ENCODE data around the gene ECE1.

Gene ECE1

GRCh38 chr1:21244154-21244553 lies 46.1 kb downstream of the ECE1 start:
- ChIA-PET POLR2A (no interaction called here), CTCF (interaction anchor here (1.2 to 3.2 kb wide), 7 partner anchors 8 to 336 kb away, joined by 3 to 22 read pairs (median 5); no protein-coding TSS in a partner anchor)
- Histone ChIP-seq H3K4me3 (ENCODE audit: control insufficient read depth in 1 of 7, extremely low read depth in 1 of 7, insufficient read depth in 4 of 7, low read depth in 2 of 7, low read length in 6 of 7) (no peak overlapping the region), H3K36me3 (ENCODE audit: control insufficient read depth in 4 of 4, insufficient read depth in 4 of 4, low read length in 3 of 4) (no peaks in the 10 kb centered on the region), H3K9me3 (ENCODE audit: control extremely low read depth in 1 of 5, control insufficient read depth in 4 of 5, insufficient read depth in 2 of 5, low read depth in 1 of 5, low read length in 4 of 5) (peaks cover 0 to 1% (median 0%) of the 10 kb centered on the region in 5 experiments), H3K27me3 (replicated peaks in 2 of 5; ENCODE audit: control insufficient read depth in 4 of 5, insufficient read depth in 5 of 5, low read length in 4 of 5) (no peaks in the 10 kb centered on the region), H3K27ac (ENCODE audit: insufficient read depth in 1 of 2, low read depth in 1 of 2, low read length in 2 of 2, poor library complexity in 1 of 2, severe bottlenecking in 2 of 2) (no peak overlapping the region), H3K4me1 (ENCODE audit: control extremely low read depth in 1 of 4, control insufficient read depth in 4 of 4, insufficient read depth in 4 of 4, low read length in 3 of 4) (no peaks in the 10 kb centered on the region)
- no peak for DNase-seq
- 98% methylated on average over 10 of the region's 10 CpGs for WGBS (ENCODE audit: insufficient coverage)

DNA sequence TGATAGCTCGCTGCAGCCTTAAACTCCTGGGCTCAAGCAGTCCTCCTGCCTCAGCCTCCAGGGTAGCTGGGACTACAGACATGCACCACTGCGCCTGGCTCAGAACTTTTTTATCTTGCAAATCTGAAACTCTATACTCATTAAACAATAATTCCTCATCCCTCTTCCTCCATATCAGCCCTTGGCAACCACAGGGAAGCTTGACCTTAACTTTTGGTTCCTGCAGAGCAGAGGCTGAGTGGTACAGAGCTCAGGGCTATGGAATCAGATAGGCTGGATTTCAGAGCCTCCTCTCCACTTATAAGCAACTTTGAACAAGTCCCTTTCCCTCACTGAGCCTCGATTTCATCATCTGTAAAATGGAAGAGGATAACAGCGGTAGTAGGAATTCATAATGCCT lies 47.4 kb downstream of the ECE1 start:
- POLR2A ChIA-PET, result no interaction called here
- CTCF ChIA-PET, result interaction anchor here (0.7 to 3.5 kb wide), 6 partner anchors 9 to 126 kb away, joined by 3 to 11 read pairs (median 6); no protein-coding TSS in a partner anchor
- Histone ChIP-seq H3K4me3 (ENCODE audit: control insufficient read depth in 1 of 7, extremely low read depth in 1 of 7, insufficient read depth in 4 of 7, low read depth in 2 of 7, low read length in 6 of 7) (no peak overlapping the region), H3K27ac (ENCODE audit: insufficient read depth in 1 of 2, low read depth in 1 of 2, low read length in 2 of 2, poor library complexity in 1 of 2, severe bottlenecking in 2 of 2) (no peak overlapping the region), H3K9me3 (ENCODE audit: control extremely low read depth in 1 of 5, control insufficient read depth in 4 of 5, insufficient read depth in 2 of 5, low read depth in 1 of 5, low read length in 4 of 5) (peaks cover 0 to 1% (median 0%) of the 10 kb centered on the region in 5 experiments), H3K27me3 (replicated peaks in 2 of 5; ENCODE audit: control insufficient read depth in 4 of 5, insufficient read depth in 5 of 5, low read length in 4 of 5) (no peaks in the 10 kb centered on the region), H3K4me1 (ENCODE audit: control extremely low read depth in 1 of 4, control insufficient read depth in 4 of 4, insufficient read depth in 4 of 4, low read length in 3 of 4) (no peaks in the 10 kb centered on the region), H3K36me3 (ENCODE audit: control insufficient read depth in 4 of 4, insufficient read depth in 4 of 4, low read length in 3 of 4) (no peaks in the 10 kb centered on the region)
- WGBS (ENCODE audit: insufficient coverage), result 100% methylated on average over 2 of the region's 4 CpGs
- DNase-seq, result no peak

DNA sequence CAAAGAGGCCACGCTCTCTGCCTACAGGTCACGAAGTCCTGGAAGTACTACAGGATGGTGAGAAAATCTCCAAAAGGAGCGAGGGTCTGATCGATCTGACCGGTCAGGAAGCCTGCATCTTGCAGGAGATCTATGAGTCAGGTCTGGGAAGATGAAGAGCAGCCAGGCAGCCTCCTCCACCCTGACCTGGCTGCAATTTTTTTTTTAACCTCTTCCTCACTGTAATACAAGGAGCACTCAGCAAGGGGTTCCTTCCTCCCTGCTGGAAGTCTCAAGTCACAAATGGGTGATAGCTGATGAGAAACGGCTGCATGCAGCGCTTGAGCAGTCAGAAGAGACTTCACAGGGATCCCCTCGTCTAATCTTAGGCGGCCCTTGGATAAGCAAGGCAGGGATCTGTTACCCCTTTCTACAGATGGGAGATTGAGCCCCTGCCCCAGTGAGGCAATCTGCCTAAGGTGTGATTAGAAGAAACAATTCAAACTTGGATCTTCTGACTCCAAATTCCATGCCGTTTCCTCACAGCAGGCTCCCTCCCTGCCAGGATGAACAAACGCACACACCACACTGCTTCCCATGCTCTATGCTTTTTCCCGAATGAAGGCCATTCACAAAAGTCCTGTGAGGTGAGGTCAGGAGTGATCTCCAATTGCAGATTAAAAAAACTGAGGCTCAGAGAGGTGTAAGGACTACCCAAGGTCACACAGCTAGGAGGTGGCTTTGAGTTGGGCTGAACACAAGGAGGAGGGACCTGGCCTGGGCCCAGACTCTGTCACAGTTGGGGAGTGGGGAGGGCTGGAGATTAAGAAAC lies 48.3 kb downstream of the ECE1 start:
- no peak overlapping the region for H3K4me3 ChIP-seq (ENCODE audit: control insufficient read depth in 1 of 7, extremely low read depth in 1 of 7, insufficient read depth in 4 of 7, low read depth in 2 of 7, low read length in 6 of 7)
- no peak for DNase-seq
- H3K27ac ChIP-seq (ENCODE audit: insufficient read depth in 1 of 2, low read depth in 1 of 2, low read length in 2 of 2, poor library complexity in 1 of 2, severe bottlenecking in 2 of 2), result no peak overlapping the region
- POLR2A ChIA-PET, result no interaction called here
- 95% methylated on average over 11 of the region's 12 CpGs for WGBS (ENCODE audit: insufficient coverage)
- no peaks in the 10 kb centered on the region for H3K27me3 ChIP-seq (replicated peaks in 2 of 5; ENCODE audit: control insufficient read depth in 4 of 5, insufficient read depth in 5 of 5, low read length in 4 of 5)
- no peaks in the 10 kb centered on the region for H3K36me3 ChIP-seq (ENCODE audit: control insufficient read depth in 4 of 4, insufficient read depth in 4 of 4, low read length in 3 of 4)
- CTCF ChIA-PET, result interaction anchor here (1.2 to 3.5 kb wide), 3 partner anchors 10 to 127 kb away, joined by 3 to 11 read pairs (median 9); no protein-coding TSS in a partner anchor
- H3K4me1 ChIP-seq (ENCODE audit: control extremely low read depth in 1 of 4, control insufficient read depth in 4 of 4, insufficient read depth in 4 of 4, low read length in 3 of 4), result no peaks in the 10 kb centered on the region
- H3K9me3 ChIP-seq (ENCODE audit: control extremely low read depth in 1 of 5, control insufficient read depth in 4 of 5, insufficient read depth in 2 of 5, low read depth in 1 of 5, low read length in 4 of 5), result peaks cover 0 to 1% (median 0%) of the 10 kb centered on the region in 5 experiments

- peaks cover 0 to under 1% (median 0%) of the 10 kb centered on the region in 4 experiments for H3K36me3 ChIP-seq (ENCODE audit: control insufficient read depth in 4 of 4, insufficient read depth in 4 of 4, low read length in 3 of 4)
- CTCF ChIA-PET, result interaction anchor here (0.8 to 3.5 kb wide), 3 partner anchors 8 to 128 kb away, joined by 3 to 11 read pairs (median 7); no protein-coding TSS in a partner anchor
Measured at GRCh38 chr1:21240706-21241105, 49.6 kb downstream of the ECE1 start.

GRCh38 chr1:21239221-21239620 lies 51.0 kb downstream of the ECE1 start:
- Histone ChIP-seq H3K27ac (ENCODE audit: insufficient read depth in 1 of 2, low read depth in 1 of 2, low read length in 2 of 2, poor library complexity in 1 of 2, severe bottlenecking in 2 of 2) (no peak overlapping the region), H3K9me3 (ENCODE audit: control extremely low read depth in 1 of 5, control insufficient read depth in 4 of 5, insufficient read depth in 2 of 5, low read depth in 1 of 5, low read length in 4 of 5) (no peaks in the 10 kb centered on the region), H3K36me3 (ENCODE audit: control insufficient read depth in 4 of 4, insufficient read depth in 4 of 4, low read length in 3 of 4) (peaks cover 0 to 2% (median 0%) of the 10 kb centered on the region in 4 experiments), H3K27me3 (replicated peaks in 2 of 5; ENCODE audit: control insufficient read depth in 4 of 5, insufficient read depth in 5 of 5, low read length in 4 of 5) (no peaks in the 10 kb centered on the region), H3K4me3 (ENCODE audit: control insufficient read depth in 1 of 7, extremely low read depth in 1 of 7, insufficient read depth in 4 of 7, low read depth in 2 of 7, low read length in 6 of 7) (no peak overlapping the region), H3K4me1 (ENCODE audit: control extremely low read depth in 1 of 4, control insufficient read depth in 4 of 4, insufficient read depth in 4 of 4, low read length in 3 of 4) (no peaks in the 10 kb centered on the region)
- CTCF ChIA-PET, result interaction anchor here (2.5 kb wide), 1 partner anchor 130 kb away, joined by 7 read pairs; no protein-coding TSS in a partner anchor
- DNase-seq, result no peak
- POLR2A ChIA-PET, result no interaction called here
- 87% methylated on average over 10 of the region's 10 CpGs for WGBS (ENCODE audit: insufficient coverage)

More at GRCh38 chr1:21240706-21241105, 49.6 kb downstream of the ECE1 start:
- H3K4me3 ChIP-seq (ENCODE audit: control insufficient read depth in 1 of 7, extremely low read depth in 1 of 7, insufficient read depth in 4 of 7, low read depth in 2 of 7, low read length in 6 of 7), result no peak overlapping the region
- WGBS (ENCODE audit: insufficient coverage), result 100% methylated on average over 10 of the region's 10 CpGs
- POLR2A ChIA-PET, result interaction anchor here (0.6 kb wide), 1 partner anchor 124 kb away, joined by 3 read pairs; no protein-coding TSS in a partner anchor
- no peak for DNase-seq
- no peak overlapping the region for H3K27ac ChIP-seq (ENCODE audit: insufficient read depth in 1 of 2, low read depth in 1 of 2, low read length in 2 of 2, poor library complexity in 1 of 2, severe bottlenecking in 2 of 2)
- no peaks in the 10 kb centered on the region for H3K27me3 ChIP-seq (replicated peaks in 2 of 5; ENCODE audit: control insufficient read depth in 4 of 5, insufficient read depth in 5 of 5, low read length in 4 of 5)
- no peaks in the 10 kb centered on the region for H3K4me1 ChIP-seq (ENCODE audit: control extremely low read depth in 1 of 4, control insufficient read depth in 4 of 4, insufficient read depth in 4 of 4, low read length in 3 of 4)
- no peaks in the 10 kb centered on the region for H3K9me3 ChIP-seq (ENCODE audit: control extremely low read depth in 1 of 5, control insufficient read depth in 4 of 5, insufficient read depth in 2 of 5, low read depth in 1 of 5, low read length in 4 of 5)

DNA sequence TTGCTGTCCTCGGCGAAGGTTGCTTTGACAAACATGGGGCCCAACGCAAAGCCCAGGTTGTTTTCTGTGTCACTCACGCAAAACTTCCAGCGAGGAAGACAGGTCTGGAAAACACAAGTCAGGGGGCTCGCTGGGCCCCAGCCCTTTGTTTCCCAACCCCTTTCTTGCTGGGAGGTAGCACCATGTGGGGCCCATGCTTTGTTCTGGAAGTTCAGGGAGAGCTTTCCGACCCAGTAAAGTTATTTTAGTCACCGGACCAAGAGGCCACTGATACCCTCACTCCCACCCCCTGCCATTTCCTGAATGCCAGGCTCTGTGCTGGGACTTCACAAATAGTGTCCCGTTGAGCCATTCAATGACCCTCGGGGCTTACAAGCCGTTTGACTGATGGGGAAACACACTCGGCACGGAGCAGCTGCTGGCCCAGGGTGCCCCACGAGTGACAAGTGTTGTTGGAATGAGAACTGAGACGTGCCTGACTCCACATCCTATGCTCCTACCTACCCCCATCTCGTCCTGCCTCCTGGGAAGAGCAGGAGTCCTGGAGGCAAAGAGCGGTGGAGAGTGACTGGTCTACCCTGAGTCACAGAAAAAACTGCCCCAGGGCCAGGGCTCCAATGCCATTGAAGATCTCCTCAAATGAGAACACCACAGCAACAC lies 52.0 kb downstream of the ECE1 start:
- Histone ChIP-seq H3K27me3 (replicated peaks in 2 of 5; ENCODE audit: control insufficient read depth in 4 of 5, insufficient read depth in 5 of 5, low read length in 4 of 5) (no peaks in the 10 kb centered on the region), H3K9me3 (ENCODE audit: control extremely low read depth in 1 of 5, control insufficient read depth in 4 of 5, insufficient read depth in 2 of 5, low read depth in 1 of 5, low read length in 4 of 5) (no peaks in the 10 kb centered on the region), H3K4me3 (ENCODE audit: control insufficient read depth in 1 of 7, extremely low read depth in 1 of 7, insufficient read depth in 4 of 7, low read depth in 2 of 7, low read length in 6 of 7) (no peak overlapping the region), H3K36me3 (ENCODE audit: control insufficient read depth in 4 of 4, insufficient read depth in 4 of 4, low read length in 3 of 4) (peaks cover 0 to 2% (median 0%) of the 10 kb centered on the region in 4 experiments), H3K27ac (ENCODE audit: insufficient read depth in 1 of 2, low read depth in 1 of 2, low read length in 2 of 2, poor library complexity in 1 of 2, severe bottlenecking in 2 of 2) (no peak overlapping the region), H3K4me1 (ENCODE audit: control extremely low read depth in 1 of 4, control insufficient read depth in 4 of 4, insufficient read depth in 4 of 4, low read length in 3 of 4) (peaks cover 0 to 4% (median 2%) of the 10 kb centered on the region in 4 experiments)
- no peak for DNase-seq
- WGBS (ENCODE audit: insufficient coverage), result 93% methylated on average over 17 of the region's 17 CpGs
- ChIA-PET POLR2A (no interaction called here), CTCF (interaction anchor here (1.1 to 2.5 kb wide), 4 partner anchors 10 to 131 kb away, joined by 3 to 7 read pairs (median 4); no protein-coding TSS in a partner anchor)
